Kidney tubule cell (primary cell): Measurements from ENCODE around the gene RSAD1.

Experiments used
- DNase-seq: peaks from one replicate; pipeline ENCODE4 v3.0.0-alpha.2; 2018; ENCODE audit warnings: low spot score

Gene RSAD1

DNA sequence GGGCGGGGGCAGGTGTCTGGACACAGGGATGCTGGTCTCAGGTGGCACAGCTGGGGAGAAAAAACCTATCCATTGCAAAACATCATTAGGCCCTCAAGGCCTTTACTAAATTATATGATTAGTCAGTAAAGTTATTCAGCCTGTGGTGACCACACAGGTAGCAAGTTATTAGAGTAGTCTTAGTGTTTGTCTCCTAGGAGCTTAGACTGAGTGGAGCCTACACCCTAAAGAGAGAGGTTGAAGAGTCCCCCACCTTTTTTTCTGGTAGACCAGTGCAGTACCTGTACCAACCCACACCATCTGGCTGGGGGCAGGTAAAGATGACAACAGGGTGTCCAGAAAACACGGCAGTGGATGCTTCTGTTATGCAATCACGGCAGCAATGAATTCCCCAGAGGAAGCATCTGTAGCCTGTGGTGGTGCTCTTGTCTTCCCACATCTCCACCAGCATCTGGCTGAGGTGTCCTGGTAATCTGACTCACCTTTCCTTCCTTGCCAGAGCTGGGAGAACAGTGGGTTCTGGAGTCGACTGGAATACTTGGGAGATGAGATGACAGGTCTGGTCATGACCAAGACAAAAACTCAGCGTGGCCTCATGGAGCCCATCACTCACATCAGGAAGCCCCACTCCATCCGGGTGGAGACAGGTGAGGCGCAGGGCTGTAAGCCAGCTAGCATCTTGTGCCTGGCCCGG, 40.6 kb downstream of the RSAD1 start:
- DNase-seq: peak; percentile 49

DNA sequence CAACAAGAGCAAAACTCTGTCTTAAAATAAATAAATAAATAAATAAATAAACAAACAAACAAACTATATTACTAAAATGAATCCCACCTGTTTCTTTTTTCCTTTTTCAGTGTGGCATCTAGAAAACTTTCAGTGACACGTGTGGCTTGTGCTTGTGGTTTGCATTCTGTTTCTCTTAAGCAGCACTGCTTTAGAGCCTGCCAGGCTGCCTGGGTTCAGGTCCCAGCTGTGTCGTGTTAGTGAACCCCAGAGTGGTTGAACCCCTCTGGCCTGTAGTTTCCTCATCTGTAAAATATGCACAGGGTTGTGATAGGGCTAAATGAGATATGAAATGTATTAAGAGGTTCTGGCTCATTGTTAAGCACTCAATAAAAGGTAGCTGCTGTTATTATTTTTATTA, 41.8 kb downstream of the RSAD1 start:
- DNase-seq: no peak

DNA sequence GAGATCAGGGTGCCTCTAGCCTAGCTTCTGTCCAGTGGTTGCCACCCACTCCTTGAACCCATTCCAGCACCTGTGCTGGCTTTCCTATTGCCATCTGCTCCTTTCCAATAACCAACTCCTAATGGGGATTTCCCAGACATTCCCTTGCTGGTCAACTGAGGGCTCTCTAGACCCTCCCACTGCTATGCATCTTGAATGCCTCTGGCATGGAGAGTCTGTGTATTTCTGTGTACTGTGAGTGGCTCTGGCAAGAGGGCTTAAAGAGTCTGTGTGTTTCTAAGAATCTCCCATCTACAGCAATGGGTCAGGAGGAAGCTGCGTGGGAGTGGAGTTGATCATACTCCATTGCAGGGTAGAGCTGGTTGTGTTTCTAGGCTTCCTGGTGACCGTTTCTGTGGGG, 42.9 kb downstream of the RSAD1 start:
- DNase-seq: no peak

DNA sequence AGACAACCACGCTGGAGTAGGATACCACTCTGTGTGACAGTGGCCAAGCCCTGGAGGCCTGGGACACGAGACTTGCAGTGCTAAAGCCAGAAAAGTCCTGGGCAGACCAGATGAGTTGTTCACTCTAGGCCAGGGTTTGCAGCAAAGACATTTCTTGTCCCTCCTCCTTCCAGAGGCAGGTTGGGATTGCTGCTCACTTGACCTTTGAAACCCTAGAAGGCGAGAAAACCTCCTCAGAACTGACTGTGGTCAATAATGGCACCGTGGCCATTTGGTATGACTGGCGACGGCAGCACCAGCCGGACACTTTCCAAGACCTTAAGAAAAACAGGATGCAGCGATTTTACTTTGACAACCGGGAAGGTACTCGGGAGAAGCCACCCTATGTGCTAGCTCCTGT, 44.1 kb downstream of the RSAD1 start:
- DNase-seq: no peak

DNA sequence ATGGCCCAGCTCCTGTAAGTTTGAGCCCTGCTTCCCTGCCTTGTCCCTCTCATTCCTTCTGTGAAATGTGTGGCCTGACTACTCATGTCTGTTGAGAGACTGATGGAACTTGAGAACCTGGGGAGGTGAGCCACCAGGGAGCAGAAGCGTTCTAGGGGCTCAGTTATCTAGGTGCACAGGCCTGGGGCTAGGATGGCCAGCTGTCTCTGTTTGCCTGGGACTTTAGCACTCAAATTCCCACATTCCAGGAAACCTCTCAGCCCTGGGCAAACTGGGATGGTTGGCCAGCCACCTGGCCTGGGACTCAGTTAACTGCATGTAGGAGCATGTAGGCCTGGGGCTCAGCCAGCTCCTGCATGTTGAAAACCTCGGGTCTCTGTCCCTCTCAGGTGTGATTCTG, 44.5 kb downstream of the RSAD1 start:
- no peak for DNase-seq

DNA sequence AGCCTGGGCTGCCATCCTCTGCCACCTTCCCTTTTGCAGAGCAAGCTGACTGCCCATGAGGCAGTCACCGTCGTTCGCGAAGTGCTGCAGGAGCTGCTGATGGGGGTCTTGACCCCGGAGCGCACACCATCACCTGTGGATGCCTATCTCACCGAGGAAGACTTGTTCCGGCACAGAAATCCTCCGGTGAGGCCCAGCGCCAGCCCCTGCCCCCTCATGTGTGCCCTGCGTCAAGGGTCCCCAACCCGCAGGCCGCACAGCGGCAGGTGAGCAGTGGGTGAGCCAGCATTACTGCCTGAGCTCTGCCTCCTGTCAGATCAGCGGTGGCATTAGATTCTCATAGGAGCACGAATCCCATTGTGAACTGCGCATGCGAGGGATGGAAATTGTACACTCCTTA, 46.2 kb downstream of the RSAD1 start:
- no peak for DNase-seq

DNA sequence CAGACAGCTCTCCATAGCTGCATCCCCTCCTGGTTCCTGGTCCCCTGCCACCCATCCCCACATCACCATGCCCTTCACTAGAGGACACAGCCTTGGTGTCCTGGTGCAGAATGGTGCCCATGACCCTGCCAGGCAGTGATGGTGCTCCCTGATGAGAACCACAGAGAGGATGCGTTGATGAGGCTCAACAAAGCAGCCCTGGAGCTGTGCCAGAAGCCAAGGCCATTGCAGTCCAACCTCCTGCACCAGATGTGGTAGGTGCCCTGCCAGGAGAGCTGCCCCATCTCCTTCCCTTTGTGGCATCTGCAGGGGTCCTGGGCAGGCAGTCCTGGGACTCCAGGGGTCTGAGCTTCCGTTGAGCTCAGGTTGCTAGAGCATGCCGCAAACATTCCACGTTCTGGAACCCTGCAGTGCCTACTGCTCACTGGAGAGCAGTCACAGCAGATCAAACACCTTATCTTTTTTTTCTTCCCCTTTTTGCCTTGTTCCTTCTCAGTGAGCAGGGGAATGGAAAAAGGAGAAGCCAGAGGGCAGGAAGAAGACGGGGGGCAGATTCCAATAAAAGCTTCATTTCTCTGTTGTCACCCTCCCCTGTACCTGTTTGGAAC, 48.6 kb downstream of the RSAD1 start:
- no peak for DNase-seq

DNA sequence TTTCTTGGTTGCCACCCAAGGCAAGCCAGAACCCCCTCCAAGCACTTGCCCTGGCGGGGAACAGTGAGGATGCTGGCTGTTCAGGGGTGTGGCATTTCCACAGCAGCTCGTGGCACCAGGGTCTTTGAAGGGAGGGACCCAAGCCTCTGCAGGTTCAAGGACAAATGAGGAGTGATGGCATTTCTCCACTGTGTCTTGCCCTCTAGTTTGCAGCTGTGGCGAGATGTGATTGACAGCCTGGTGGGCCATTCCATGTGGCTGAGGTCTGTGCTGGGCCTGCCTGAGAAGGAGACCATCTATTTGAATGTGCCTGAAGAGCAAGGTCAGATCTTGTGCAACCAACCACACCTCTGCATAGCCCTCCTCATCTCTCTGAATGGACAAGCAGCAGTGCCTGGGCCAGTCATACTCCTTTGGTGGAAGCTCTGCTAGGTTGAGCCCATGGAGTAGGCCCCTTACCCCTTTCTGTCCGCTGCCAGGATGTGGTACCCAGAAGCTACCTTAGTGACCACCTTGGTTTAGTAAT, 49.4 kb downstream of the RSAD1 start:
- DNase-seq: no peak

- no peak for DNase-seq
Measured at GRCh38 chr17:50529849-50530248, 51.2 kb downstream of the RSAD1 start.

- DNase-seq: peak; percentile 75
Measured at GRCh38 chr17:50531428-50532025, 52.9 kb downstream of the RSAD1 start.

DNA sequence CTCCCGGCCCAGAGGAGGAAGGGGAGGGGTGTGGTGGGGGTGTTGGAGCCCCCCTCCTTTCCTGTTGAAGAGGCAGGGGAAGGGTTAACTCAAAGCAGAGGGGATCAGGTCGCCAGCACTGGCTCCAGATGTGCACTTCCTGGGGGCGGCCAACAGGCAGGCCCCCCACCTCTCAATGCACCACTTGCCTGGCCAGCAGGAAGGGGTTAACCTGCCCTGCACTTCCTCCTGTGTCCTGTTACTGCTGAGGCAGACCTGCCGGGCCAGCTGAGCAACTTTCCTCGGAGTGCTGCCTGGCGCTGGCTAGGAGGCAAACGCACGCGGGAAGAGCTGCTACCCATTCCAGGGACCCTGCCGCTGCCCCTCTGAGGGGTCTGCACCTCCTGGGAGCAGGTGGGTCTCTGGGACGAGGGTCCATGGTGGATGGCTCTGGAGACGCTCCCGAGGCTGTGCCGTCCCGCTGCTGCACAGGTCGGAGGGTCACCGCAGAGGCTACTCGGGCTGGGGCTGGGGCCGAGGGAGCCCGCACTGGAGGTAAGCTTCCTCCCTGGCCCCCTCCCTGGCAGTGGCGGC, 53.9 kb downstream of the RSAD1 start, which contains the start of gene EPN3:
Gene EPN3 (plus strand): TSS at position 284 of the 573 bp plus-strand sequence. CDS start 3,822 bp downstream, outside the sequence.
- peak; percentile 41 for DNase-seq

GRCh38 chr17:50533185-50533584, 54.5 kb downstream of the RSAD1 start:
- no peak for DNase-seq

GRCh38 chr17:50533720-50534148, 55.1 kb downstream of the RSAD1 start:
- peak; percentile 20 for DNase-seq

- peak; percentile 71 for DNase-seq
Measured at GRCh38 chr17:50534222-50534978, 55.7 kb downstream of the RSAD1 start.

DNA sequence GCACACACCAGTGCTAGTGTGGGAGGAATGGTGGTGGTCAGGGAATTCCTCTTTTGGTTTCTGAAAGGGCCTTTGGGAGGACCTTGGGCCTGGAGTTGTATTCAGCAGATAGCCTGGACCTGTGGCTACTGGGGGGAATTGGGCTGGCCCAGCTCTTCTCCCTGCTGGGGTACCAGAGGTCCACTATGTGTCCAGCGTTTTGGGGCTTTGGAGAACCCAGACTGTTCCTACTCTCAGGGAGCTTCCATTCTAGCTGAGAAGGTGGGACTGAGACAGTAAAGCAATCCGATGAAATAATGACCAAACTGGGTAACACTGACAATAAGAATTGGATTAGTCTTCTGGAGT, 56.3 kb downstream of the RSAD1 start:
- DNase-seq: no peak

DNA sequence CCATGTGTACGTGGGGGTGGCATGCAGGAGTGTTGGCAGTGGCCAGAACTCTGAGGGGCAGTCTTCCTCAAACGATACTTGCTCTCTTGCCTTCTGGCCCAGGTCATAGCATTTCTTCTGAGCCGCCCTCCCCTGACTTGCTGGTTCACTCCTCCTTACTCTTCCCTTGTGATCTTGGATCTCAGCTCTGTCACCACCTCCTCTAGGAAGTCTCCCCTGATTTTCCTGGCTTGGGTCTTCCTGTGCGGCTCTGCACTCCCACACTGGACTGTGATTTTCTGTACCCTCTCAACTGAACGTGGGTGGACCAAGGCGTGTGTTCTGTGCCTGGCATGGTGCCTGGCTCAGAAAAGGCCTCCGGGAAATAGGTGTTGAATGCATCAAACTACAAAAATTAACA, 56.7 kb downstream of the RSAD1 start:
- no peak for DNase-seq
